GM23338 (cell line): Measurements from ENCODE around the gene C1orf210. TPM values are rescaled to one million over a fixed set of nuclear protein-coding genes. Genes with fewer than 3 reads are reported as not detected.

Experiments used
- ATAC-seq: fragments of 200-7000 bp; cut with Tn5 transposase; 3 replicates; pipeline ENCODE4 v1.9.1; 2020
- DNase-seq: peaks from one replicate; pipeline ENCODE4 v3.0.0-alpha.2; 2015; ENCODE audit warnings: low spot score
- H2AFZ ChIP-seq: fragments of 200-600 bp; sonication (generic); 2 replicates; pipeline ENCODE4 v1.8.0; 2016; ENCODE audit warnings: antibody characterized with exemption, mild to moderate bottlenecking, moderate library complexity
- H3F3A ChIP-seq: fragments of 200-600 bp; sonication (generic); replicated peaks from 2 replicates; pipeline ENCODE4 v1.8.0; 2017; ENCODE audit warnings: antibody characterized with exemption, mixed run types, low read depth
- H3K27ac ChIP-seq: fragments of 200-600 bp; sonication (generic); 2 replicates; pipeline ENCODE4 v1.6.1; 2016; ENCODE audit warnings: low read depth
- H3K27me3 ChIP-seq: fragments of 200-600 bp; sonication (generic); 2 replicates; pipeline ENCODE4 v1.8.0; 2016; ENCODE audit warnings: mild to moderate bottlenecking, mixed run types, moderate library complexity; ENCODE audit not compliant: insufficient read depth
- H3K36me3 ChIP-seq: fragments of 200-600 bp; sonication (generic); 2 replicates; pipeline ENCODE4 v1.8.0; 2016; ENCODE audit warnings: mild to moderate bottlenecking; ENCODE audit not compliant: insufficient read depth
- H3K4me1 ChIP-seq: fragments of 200-600 bp; sonication (generic); 2 replicates; pipeline ENCODE4 v1.8.0; 2016; ENCODE audit warnings: mild to moderate bottlenecking, moderate library complexity; ENCODE audit not compliant: insufficient read depth
- H3K4me2 ChIP-seq: fragments of 200-600 bp; sonication (generic); 2 replicates; pipeline ENCODE4 v1.7.1; 2017; ENCODE audit warnings: mixed run types
- H3K4me3 ChIP-seq: fragments of 200-600 bp; sonication (generic); 2 replicates; pipeline ENCODE4 v1.6.1; 2016; ENCODE audit warnings: mixed run types
- H3K79me2 ChIP-seq: fragments of 200-600 bp; sonication (generic); replicated peaks from 2 replicates; pipeline ENCODE4 v1.8.0; 2017; ENCODE audit warnings: mild to moderate bottlenecking; ENCODE audit not compliant: insufficient read depth
- H3K9me2 ChIP-seq: fragments of 200-600 bp; sonication (generic); 2 replicates; pipeline ENCODE4 v1.8.0; 2017; ENCODE audit not compliant: insufficient read depth
- H4K20me1 ChIP-seq: fragments of 200-600 bp; sonication (generic); replicated peaks from 2 replicates; pipeline ENCODE4 v1.8.0; 2017; ENCODE audit warnings: mild to moderate bottlenecking; ENCODE audit not compliant: insufficient read depth
- H3K27ac Mint-ChIP-seq: 2 replicates; pipeline ENCODE4 v1.8.0; 2020; ENCODE audit warnings: inconsistent platforms, mild to moderate bottlenecking, moderate library complexity, mixed read lengths
- H3K27me3 Mint-ChIP-seq: 3 replicates; pipeline ENCODE4 v1.8.0; 2022; ENCODE audit warnings: low read depth, mild to moderate bottlenecking, moderate library complexity, mixed read lengths, inconsistent platforms; ENCODE audit not compliant: insufficient read depth, poor library complexity
- H3K36me3 Mint-ChIP-seq: 3 replicates; pipeline ENCODE4 v1.8.0; 2021; ENCODE audit warnings: low read depth, mild to moderate bottlenecking, inconsistent platforms, moderate library complexity, mixed read lengths
- H3K4me1 Mint-ChIP-seq: 3 replicates; pipeline ENCODE4 v1.8.0; 2020; ENCODE audit warnings: mild to moderate bottlenecking, inconsistent platforms, mixed read lengths
- H3K4me3 Mint-ChIP-seq: 3 replicates; pipeline ENCODE4 v1.8.0; 2021; ENCODE audit warnings: moderate library complexity, mild to moderate bottlenecking, inconsistent platforms, mixed read lengths
- H3K9me3 Mint-ChIP-seq: 3 replicates; pipeline ENCODE4 v1.8.0; 2020; ENCODE audit warnings: moderate library complexity, mild to moderate bottlenecking, inconsistent platforms, mixed read lengths
- ETS1 ChIP-seq: IDR thresholded peaks from 2 replicates; pipeline ENCODE4 v1.6.1; 2016; ENCODE audit warnings: antibody characterized with exemption
- EZH2phosphoT487 ChIP-seq: fragments of 200-600 bp; sonication (generic); IDR thresholded peaks from one replicate; pipeline ENCODE4 v1.8.1; 2018; ENCODE audit warnings: antibody characterized with exemption; ENCODE audit not compliant: unreplicated experiment
- JUNB ChIP-seq: IDR thresholded peaks from one replicate; pipeline ENCODE4 v1.6.1; 2016; ENCODE audit warnings: antibody characterized with exemption; ENCODE audit not compliant: unreplicated experiment
- NANOG ChIP-seq: IDR thresholded peaks from 2 replicates; pipeline ENCODE4 v1.6.1; 2016; ENCODE audit warnings: antibody characterized with exemption, borderline replicate concordance
- POLR2AphosphoS5 ChIP-seq: IDR thresholded peaks from 2 replicates; pipeline ENCODE4 v1.6.1; 2016; ENCODE audit warnings: antibody characterized with exemption, low read depth
- REST ChIP-seq: IDR thresholded peaks from one replicate; pipeline ENCODE4 v1.6.1; 2018; ENCODE audit warnings: antibody characterized with exemption; ENCODE audit not compliant: unreplicated experiment
- ZNF331 ChIP-seq: fragments of 250-450 bp; sonication (Bioruptor Pico); IDR thresholded peaks from 2 replicates; pipeline ENCODE4 v1.5.0; 2020; ENCODE audit warnings: low read depth, mild to moderate bottlenecking, moderate library complexity
- ZNF462 ChIP-seq: fragments of 250-450 bp; sonication (Bioruptor Pico); IDR thresholded peaks from 2 replicates; pipeline ENCODE4 v1.5.0; 2020; ENCODE audit warnings: mild to moderate bottlenecking, moderate library complexity
- polyA plus RNA-seq: library from polyadenylated mRNA; unstranded; fragments of >200 nt; fragmentation: Nextera tagmentation; extraction: Ambion mirVana; gene quantifications from 2 replicates; pipeline ENCODE4 v1.2.1, GENCODE V29; 2016
- total RNA-seq: library from RNA; depleted of rRNA; stranded (reverse); fragments of >200 nt; shearing (Covaris generic); gene quantifications from 2 replicates; pipeline ENCODE4 v1.2.3, GENCODE V29; 2014

C1orf210 gene
- total and polyA plus RNA-seq, 2 experiments from 2014 or later, result 10.3 to 17.1 TPM

- H3K9me3 Mint-ChIP-seq, result peaks cover 26% of the 10 kb centered on the region
- H3K4me1 ChIP-seq, result no peaks in the 10 kb centered on the region; the same call in 1 of the 2 replicates
- H3K36me3 ChIP-seq, result 0 out of 2 replicates have a peak, but pooled peaks cover 3% of the 10 kb centered on the region
- H3K4me1 Mint-ChIP-seq, result peaks cover 7% of the 10 kb centered on the region; the same call in 2 of the 3 replicates
- peaks cover 10% of the 10 kb centered on the region for H3K27me3 Mint-ChIP-seq
- H2AFZ ChIP-seq, result no peak overlapping the region
- H3K4me3 ChIP-seq, result no peak overlapping the region
- no peak for ATAC-seq
- no peak overlapping the region for H3K27ac ChIP-seq
- H3K9me2 ChIP-seq, result peaks cover 5% of the 10 kb centered on the region; the same call in 1 of the 2 replicates
- H3K4me2 ChIP-seq, result no peak overlapping the region
- H3K4me3 Mint-ChIP-seq, result no peak overlapping the region
- no peaks in the 10 kb centered on the region for H4K20me1 ChIP-seq
- H3K79me2 ChIP-seq, result no peaks in the 10 kb centered on the region
- H3K36me3 Mint-ChIP-seq, result no peaks in the 10 kb centered on the region; the same call in 2 of the 3 replicates
- no peaks in the 10 kb centered on the region for H3F3A ChIP-seq
- no peaks in the 10 kb centered on the region for H3K27me3 ChIP-seq
- no peak for DNase-seq
- no peak for TF ChIP-seq POLR2AphosphoS5
- TF ChIP-seq ZNF331 (CRISPR knock-in tag), result no peak
- H3K27ac Mint-ChIP-seq, result no peak overlapping the region
Measured at GRCh38 chr1:43325381-43325780, 40.0 kb upstream of the C1orf210 start.

- no peak overlapping the region for H3K27ac Mint-ChIP-seq
- H3K27me3 Mint-ChIP-seq, result peaks cover 12% of the 10 kb centered on the region
- DNase-seq, result no peak
- H3K79me2 ChIP-seq, result no peaks in the 10 kb centered on the region
- H4K20me1 ChIP-seq, result no peaks in the 10 kb centered on the region
- no peaks in the 10 kb centered on the region; the same call in 2 of the 3 replicates for H3K36me3 Mint-ChIP-seq
- H3K4me3 Mint-ChIP-seq, result no peak overlapping the region
- no peak overlapping the region for H2AFZ ChIP-seq
- peaks cover 5% of the 10 kb centered on the region; the same call in 2 of the 3 replicates for H3K4me1 Mint-ChIP-seq
- H3K4me3 ChIP-seq, result no peak overlapping the region
- H3K4me2 ChIP-seq, result no peak overlapping the region
- H3K27me3 ChIP-seq, result no peaks in the 10 kb centered on the region
- H3K36me3 ChIP-seq, result 0 out of 2 replicates have a peak, but pooled peaks cover 3% of the 10 kb centered on the region
- H3F3A ChIP-seq, result no peaks in the 10 kb centered on the region
- no peak overlapping the region for H3K27ac ChIP-seq
- H3K9me3 Mint-ChIP-seq, result peaks cover 26% of the 10 kb centered on the region
- H3K4me1 ChIP-seq, result no peaks in the 10 kb centered on the region; the same call in 1 of the 2 replicates
- no peak for TF ChIP-seq REST
- TF ChIP-seq ZNF462 (CRISPR knock-in tag), result no peak
- no peak for TF ChIP-seq JUNB
- TF ChIP-seq POLR2AphosphoS5, result no peak
- no peak for TF ChIP-seq EZH2phosphoT487
- no peak for TF ChIP-seq ETS1
- TF ChIP-seq NANOG, result no peak
- peaks cover 5% of the 10 kb centered on the region; the same call in 1 of the 2 replicates for H3K9me2 ChIP-seq
- ATAC-seq, result no peak
Measured at GRCh38 chr1:43324810-43325209, 39.4 kb upstream of the C1orf210 start.
